Measurements from ENCODE around the gene LCOR. TPM values are rescaled to one million over a fixed set of nuclear protein-coding genes. Genes with fewer than 3 reads are reported as not detected.

Gene LCOR
- total RNA-seq, 4 donors from 2014 or later = 12.5 to 22.0 (median 14.9) TPM

- H3K4me3 ChIP-seq (ENCODE audit: low read depth, poor library complexity, severe bottlenecking) = no peak overlapping the region
- intact Hi-C loops (cut with DNase I; ENCODE audit: low total_unique reads) = no loop called here
- no peak for TF ChIP-seq CTCF (IDR thresholded peaks at IDR 0.05)
- TF ChIP-seq POLR2A (IDR thresholded peaks at IDR 0.05) = no peak
- 96% methylated on average over 6 of the region's 6 CpGs for WGBS, 2 donors
- no peak for DNase-seq (ENCODE audit: low spot score in 2 of 2)
These were observed 63.7 kb downstream of the LCOR start for GRCh38 chr10:96895662-96896424.

GRCh38 chr10:96896884-96897589, 64.9 kb downstream of the LCOR start:
- TF ChIP-seq POLR2A (IDR thresholded peaks at IDR 0.05) (no peak), CTCF (IDR thresholded peaks at IDR 0.05) (no peak)
- intact Hi-C loops (cut with DNase I; ENCODE audit: low total_unique reads) = no loop called here
- H3K4me3 ChIP-seq (ENCODE audit: low read depth, poor library complexity, severe bottlenecking) = no peak overlapping the region
- 32 to 43% methylated on average over 1 of the region's 1 CpG for WGBS, 2 donors
- DNase-seq (ENCODE audit: low spot score in 2 of 2) = no peak

- H3K4me3 ChIP-seq (ENCODE audit: low read depth, poor library complexity, severe bottlenecking) = no peak overlapping the region
- TF ChIP-seq CTCF (IDR thresholded peaks at IDR 0.05) (no peak), POLR2A (IDR thresholded peaks at IDR 0.05) (no peak)
- intact Hi-C loops (cut with DNase I; ENCODE audit: low total_unique reads) = no loop called here
These were observed 70.0 kb downstream of the LCOR start for GRCh38 chr10:96902117-96902516.

GRCh38 chr10:96902731-96903358, 70.7 kb downstream of the LCOR start:
- TF ChIP-seq POLR2A (IDR thresholded peaks at IDR 0.05) (no peak), CTCF (IDR thresholded peaks at IDR 0.05) (no peak)
- no peak for DNase-seq (ENCODE audit: low spot score in 2 of 2)
- WGBS, 2 donors = 88 to 94% methylated on average over 4 of the region's 4 CpGs
- H3K4me3 ChIP-seq (ENCODE audit: low read depth, poor library complexity, severe bottlenecking) = no peak overlapping the region
- intact Hi-C loops (cut with DNase I; ENCODE audit: low total_unique reads) = no loop called here

More at GRCh38 chr10:96902117-96902516, 70.0 kb downstream of the LCOR start:
- WGBS, 2 donors = 100% methylated on average over 1 of the region's 1 CpG
- DNase-seq (ENCODE audit: low spot score in 2 of 2) = no peak

GRCh38 chr10:96904648-96905047, 72.5 kb downstream of the LCOR start:
- no peak overlapping the region for H3K4me3 ChIP-seq (ENCODE audit: low read depth, poor library complexity, severe bottlenecking)
- intact Hi-C loops (cut with DNase I; ENCODE audit: low total_unique reads) = no loop called here
- no peak for TF ChIP-seq POLR2A (IDR thresholded peaks at IDR 0.05)
- TF ChIP-seq CTCF (IDR thresholded peaks at IDR 0.05) = no peak
- DNase-seq (ENCODE audit: low spot score in 2 of 2) = no peak
- 89 to 90% methylated on average over 4 of the region's 4 CpGs for WGBS, 2 donors
